ENCODE results near the gene ZNF292.
"Not testable (repeated sequence)": the region's sequence is repeated elsewhere in the genome, so short reads cannot be mapped to it uniquely, and the experiment has no call there.

GRCh38 chr6:87198022-87198810, 42.9 kb downstream of the ZNF292 start:
- TF ChIP-seq CTCF, POLR2A (IDR thresholded peaks at IDR 0.05): not testable (repeated sequence)
